ENCODE results near the gene HECW1.
"Not testable (repeated sequence)": the region's sequence is repeated elsewhere in the genome, so short reads cannot be mapped to it uniquely, and the experiment has no call there.

Gene HECW1

DNA sequence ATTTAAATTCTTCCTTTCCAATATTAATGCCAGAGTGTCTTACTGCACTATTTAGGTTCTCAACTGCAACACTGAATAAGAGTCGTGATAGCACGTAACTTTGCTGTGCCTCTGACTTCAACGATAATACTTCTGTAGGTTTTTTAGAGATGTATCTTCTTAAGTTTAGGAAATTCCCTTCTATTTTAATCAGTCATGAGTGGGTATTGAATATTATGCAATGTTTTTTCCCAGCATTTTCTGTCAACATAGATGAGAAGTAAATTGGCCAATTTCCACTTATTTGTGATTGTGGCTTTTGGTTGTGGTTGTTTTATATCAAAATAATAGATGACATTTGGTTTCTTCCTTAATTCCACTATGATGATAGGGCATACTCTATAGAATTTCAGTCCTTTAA lies 463.8 kb downstream of the HECW1 start:
- Histone ChIP-seq H3K9me3 (ENCODE audit: low read depth, low read length) (no peaks in the 10 kb centered on the region), H3K4me3 (no peak overlapping the region), H3K27ac (no peak overlapping the region), H3K9ac (ENCODE audit: insufficient read length) (no peak overlapping the region), H3K36me3 (ENCODE audit: insufficient read depth, low read length) (no peaks in the 10 kb centered on the region)
- no peak for DNase-seq (ENCODE audit: low read depth, low spot score)
- TF ChIP-seq FOXP2 (optimal IDR thresholded peaks at IDR 0.05; ENCODE audit: control extremely low read depth, extremely low read length, insufficient read depth) (no peak), POLR2AphosphoS5 (IDR thresholded peaks at IDR 0.05; ENCODE audit: borderline replicate concordance, low read depth, low read length) (no peak), EZH2 (IDR thresholded peaks at IDR 0.05) (no peak)

DNA sequence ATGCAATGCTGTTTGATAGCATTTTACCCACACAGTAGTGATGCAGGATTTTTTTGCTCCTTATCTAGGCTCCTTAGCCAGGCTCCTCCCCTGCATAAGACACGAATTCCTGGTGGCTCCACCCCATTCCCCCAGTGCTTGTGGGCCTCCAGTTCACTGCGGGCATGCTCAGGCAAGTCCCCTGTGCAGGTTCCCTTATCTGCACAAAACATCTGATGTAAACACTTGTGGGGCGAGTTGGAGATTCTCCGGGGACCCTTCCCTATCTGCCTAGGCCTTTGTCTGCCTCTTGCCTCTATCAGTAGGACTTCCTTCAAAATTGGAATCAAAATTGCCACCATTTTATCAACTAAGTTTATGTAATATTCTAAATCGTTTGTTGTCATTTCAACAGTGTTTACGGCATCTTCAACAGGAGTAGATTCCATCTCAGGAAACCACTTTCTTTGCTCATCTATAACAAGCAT lies 465.1 kb downstream of the HECW1 start:
- no peak overlapping the region for H3K4me3 ChIP-seq
- no peaks in the 10 kb centered on the region for H3K36me3 ChIP-seq (ENCODE audit: insufficient read depth, low read length)
- TF ChIP-seq FOXP2 (optimal IDR thresholded peaks at IDR 0.05; ENCODE audit: control extremely low read depth, extremely low read length, insufficient read depth) (no peak), EZH2 (IDR thresholded peaks at IDR 0.05) (no peak), POLR2AphosphoS5 (IDR thresholded peaks at IDR 0.05; ENCODE audit: borderline replicate concordance, low read depth, low read length) (no peak)
- no peak overlapping the region for H3K9ac ChIP-seq (ENCODE audit: insufficient read length)
- DNase-seq (ENCODE audit: low read depth, low spot score), result no peak
- no peaks in the 10 kb centered on the region for H3K9me3 ChIP-seq (ENCODE audit: low read depth, low read length)
- no peak overlapping the region for H3K27ac ChIP-seq

DNA sequence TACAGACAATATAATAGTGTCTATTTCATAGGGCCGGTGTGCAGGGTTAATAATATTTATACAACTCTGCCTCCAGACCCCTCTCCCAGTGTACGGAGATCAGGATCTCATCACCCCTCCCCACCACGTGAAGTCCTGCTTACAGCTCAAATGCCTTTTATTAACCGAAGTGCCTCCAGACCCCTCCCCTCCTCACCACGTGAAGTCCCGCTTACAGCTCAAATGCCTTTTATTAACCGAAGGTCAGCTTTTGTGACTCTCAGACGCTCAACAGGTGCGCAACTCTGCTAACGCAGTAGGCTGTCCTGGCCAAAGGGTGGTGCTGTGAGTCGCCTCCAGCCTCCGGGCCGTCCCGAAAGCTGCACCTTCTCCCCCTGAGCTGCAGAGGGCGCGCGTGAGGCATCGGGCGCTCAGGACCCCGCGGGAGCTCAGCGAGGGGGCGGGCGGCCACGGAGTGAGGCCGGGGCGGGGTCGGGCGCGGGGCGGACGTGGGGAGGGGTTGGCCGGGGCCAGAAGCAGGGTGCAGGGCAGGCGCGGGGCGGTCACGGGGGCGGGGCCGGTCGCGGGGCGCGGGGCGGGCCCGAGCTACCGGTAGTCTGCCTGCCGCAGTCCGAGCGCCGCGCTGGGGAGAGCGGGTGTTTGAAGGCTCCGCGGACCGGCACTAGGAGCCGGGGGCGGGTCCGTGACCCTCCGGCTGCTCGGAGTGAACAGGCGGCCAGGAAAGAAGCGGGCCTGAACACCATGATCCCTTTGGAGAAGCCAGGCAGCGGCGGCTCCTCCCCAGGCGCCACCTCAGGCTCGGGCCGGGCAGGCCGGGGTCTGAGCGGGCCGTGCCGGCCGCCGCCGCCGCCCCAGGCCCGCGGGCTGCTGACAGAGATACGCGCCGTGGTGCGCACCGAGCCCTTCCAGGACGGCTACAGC lies 470.3 kb downstream of the HECW1 start, which contains the start of gene STK17A:
Gene STK17A (plus strand): TSS at position 606 of the 921 bp plus-strand sequence. CDS start 136 bp downstream, at position 742.
- Histone ChIP-seq H3K4me3 (peak within 1 kb of the TSS; percentile 92), H3K9me3 (ENCODE audit: low read depth, low read length) (no peaks in the 10 kb centered on the region), H3K36me3 (ENCODE audit: insufficient read depth, low read length) (no peaks in the 10 kb centered on the region), H3K9ac (ENCODE audit: insufficient read length) (peak within 1 kb of the TSS; percentile 75), H3K27ac (no peak within 1 kb of the TSS)
- TF ChIP-seq POLR2AphosphoS5 (IDR thresholded peaks at IDR 0.05; ENCODE audit: borderline replicate concordance, low read depth, low read length), result peak; percentile 84; the same call in 1 of the 2 replicates
- TF ChIP-seq FOXP2 (optimal IDR thresholded peaks at IDR 0.05; ENCODE audit: control extremely low read depth, extremely low read length, insufficient read depth), result no peak
- DNase-seq (ENCODE audit: low read depth, low spot score), result no peak

DNA sequence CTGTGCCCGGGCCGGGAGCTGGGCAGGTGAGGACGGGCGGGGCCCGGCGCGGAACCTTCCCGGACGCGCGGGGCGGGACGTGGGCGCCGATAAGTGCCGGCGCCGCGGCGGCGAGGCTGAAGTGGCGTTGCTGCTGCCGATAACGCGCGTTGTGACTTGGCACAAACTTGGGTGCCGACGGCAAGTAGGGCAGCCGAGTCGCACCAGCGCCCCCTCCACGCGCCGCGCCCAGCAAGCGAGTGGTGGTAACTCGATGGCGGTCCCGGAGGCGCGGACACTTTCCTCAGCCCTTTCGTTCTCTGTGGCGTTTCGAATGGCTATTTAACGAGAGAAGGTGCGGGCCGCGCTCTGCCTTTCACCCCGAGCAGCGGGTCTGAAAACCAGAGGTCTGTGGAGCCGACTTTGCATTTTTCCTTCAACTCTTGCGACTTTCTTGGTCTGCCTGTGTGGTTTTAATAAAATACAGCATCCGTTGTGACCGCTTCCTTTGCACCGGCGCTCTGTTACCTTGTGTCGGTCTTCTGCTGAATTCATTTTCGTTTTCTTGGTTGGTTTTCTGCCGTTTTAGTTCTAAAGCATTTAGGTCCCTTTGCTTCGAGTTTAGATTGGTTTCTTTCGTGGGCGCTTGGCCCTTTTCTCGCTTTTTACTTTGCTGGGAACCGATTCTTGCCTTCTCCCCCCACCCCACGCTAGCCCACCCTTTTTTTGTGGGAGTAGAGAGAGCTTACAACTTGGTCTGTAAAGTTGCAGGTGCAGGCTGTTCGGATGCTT lies 471.2 kb downstream of the HECW1 start:
- TF ChIP-seq EZH2 (IDR thresholded peaks at IDR 0.05) (no peak), POLR2AphosphoS5 (IDR thresholded peaks at IDR 0.05; ENCODE audit: borderline replicate concordance, low read depth, low read length) (no peak), FOXP2 (optimal IDR thresholded peaks at IDR 0.05; ENCODE audit: control extremely low read depth, extremely low read length, insufficient read depth) (no peak)
- no peaks in the 10 kb centered on the region for H3K36me3 ChIP-seq (ENCODE audit: insufficient read depth, low read length)
- no peak for DNase-seq (ENCODE audit: low read depth, low spot score)
- peak overlapping the region; percentile 75 for H3K9ac ChIP-seq (ENCODE audit: insufficient read length)
- no peak overlapping the region for H3K27ac ChIP-seq
- no peaks in the 10 kb centered on the region for H3K9me3 ChIP-seq (ENCODE audit: low read depth, low read length)
- peak overlapping the region; percentile 92 for H3K4me3 ChIP-seq

DNA sequence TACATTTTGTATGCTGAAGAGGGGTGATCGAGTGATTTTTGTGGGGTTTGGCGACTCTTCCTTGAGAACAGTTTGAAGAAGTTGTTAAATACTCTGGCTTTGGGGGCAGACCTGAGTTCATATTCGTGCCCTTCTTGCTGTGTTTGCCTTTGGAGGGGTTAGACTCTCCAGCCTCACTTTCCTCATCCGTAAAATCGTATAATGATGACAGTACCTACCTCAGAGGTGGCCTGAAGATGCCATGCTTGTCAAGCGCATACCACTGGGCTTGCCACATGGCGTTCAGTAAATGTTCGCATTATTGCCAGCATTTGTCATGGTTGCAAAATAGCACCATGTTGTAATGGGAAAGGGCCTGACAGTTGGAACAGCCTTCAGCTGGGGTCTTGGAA lies 471.7 kb downstream of the HECW1 start:
- no peaks in the 10 kb centered on the region for H3K36me3 ChIP-seq (ENCODE audit: insufficient read depth, low read length)
- DNase-seq (ENCODE audit: low read depth, low spot score), result no peak
- peak overlapping the region; percentile 92 for H3K4me3 ChIP-seq
- no peak overlapping the region for H3K27ac ChIP-seq
- no peak for TF ChIP-seq POLR2AphosphoS5 (IDR thresholded peaks at IDR 0.05; ENCODE audit: borderline replicate concordance, low read depth, low read length)
- TF ChIP-seq EZH2 (IDR thresholded peaks at IDR 0.05), result no peak
- TF ChIP-seq FOXP2 (optimal IDR thresholded peaks at IDR 0.05; ENCODE audit: control extremely low read depth, extremely low read length, insufficient read depth), result no peak
- no peak overlapping the region for H3K9ac ChIP-seq (ENCODE audit: insufficient read length)
- H3K9me3 ChIP-seq (ENCODE audit: low read depth, low read length), result no peaks in the 10 kb centered on the region

DNA sequence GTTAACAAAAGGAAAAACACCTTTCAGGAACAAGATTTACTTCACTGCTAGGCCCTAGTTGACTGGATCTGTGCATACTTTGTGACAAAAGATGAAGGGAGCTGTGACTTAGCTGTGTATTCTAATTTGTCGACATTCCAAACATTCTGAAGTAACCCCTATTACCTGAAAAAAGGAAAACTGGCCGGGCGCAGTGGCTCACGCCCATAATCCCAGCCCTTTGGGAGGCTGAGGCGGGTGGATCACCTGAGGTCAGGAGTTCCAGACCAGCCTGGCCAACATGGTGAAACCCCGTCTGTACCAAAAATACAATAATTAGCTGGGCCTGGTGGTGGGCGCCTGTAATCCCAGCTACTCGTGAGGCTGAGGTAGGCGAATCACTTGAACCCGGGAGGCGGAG lies 472.3 kb downstream of the HECW1 start:
- not testable (repeated sequence) for H3K4me3 ChIP-seq; DNase-seq (ENCODE audit: low read depth, low spot score); H3K9ac ChIP-seq (ENCODE audit: insufficient read length); H3K36me3 ChIP-seq (ENCODE audit: insufficient read depth, low read length); H3K27ac ChIP-seq; H3K9me3 ChIP-seq (ENCODE audit: low read depth, low read length)

DNA sequence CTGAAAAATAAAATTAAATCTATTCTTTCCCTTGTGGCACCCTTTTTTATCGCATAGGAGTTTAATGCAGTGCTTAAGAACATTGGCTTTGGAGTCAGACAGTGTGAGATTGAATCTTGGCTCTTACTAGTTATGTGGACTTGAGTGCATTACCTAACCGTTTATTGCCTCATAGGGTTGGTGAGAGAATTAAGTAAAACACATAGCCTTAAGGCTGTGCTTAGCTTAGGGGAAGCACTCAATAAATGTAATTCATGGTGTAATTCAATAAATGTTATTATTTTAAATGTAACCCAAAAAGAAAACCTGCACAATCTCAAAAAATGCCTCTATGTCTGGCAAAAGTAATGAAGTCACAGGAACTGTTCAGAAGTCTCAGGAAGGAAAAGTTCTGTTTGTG lies 473.1 kb downstream of the HECW1 start:
- no peaks in the 10 kb centered on the region for H3K36me3 ChIP-seq (ENCODE audit: insufficient read depth, low read length)
- no peaks in the 10 kb centered on the region for H3K9me3 ChIP-seq (ENCODE audit: low read depth, low read length)
- TF ChIP-seq FOXP2 (optimal IDR thresholded peaks at IDR 0.05; ENCODE audit: control extremely low read depth, extremely low read length, insufficient read depth), result no peak
- TF ChIP-seq EZH2 (IDR thresholded peaks at IDR 0.05), result no peak
- no peak for TF ChIP-seq POLR2AphosphoS5 (IDR thresholded peaks at IDR 0.05; ENCODE audit: borderline replicate concordance, low read depth, low read length)
- no peak overlapping the region for H3K27ac ChIP-seq
- no peak overlapping the region for H3K4me3 ChIP-seq
- no peak overlapping the region for H3K9ac ChIP-seq (ENCODE audit: insufficient read length)
- DNase-seq (ENCODE audit: low read depth, low spot score), result no peak

DNA sequence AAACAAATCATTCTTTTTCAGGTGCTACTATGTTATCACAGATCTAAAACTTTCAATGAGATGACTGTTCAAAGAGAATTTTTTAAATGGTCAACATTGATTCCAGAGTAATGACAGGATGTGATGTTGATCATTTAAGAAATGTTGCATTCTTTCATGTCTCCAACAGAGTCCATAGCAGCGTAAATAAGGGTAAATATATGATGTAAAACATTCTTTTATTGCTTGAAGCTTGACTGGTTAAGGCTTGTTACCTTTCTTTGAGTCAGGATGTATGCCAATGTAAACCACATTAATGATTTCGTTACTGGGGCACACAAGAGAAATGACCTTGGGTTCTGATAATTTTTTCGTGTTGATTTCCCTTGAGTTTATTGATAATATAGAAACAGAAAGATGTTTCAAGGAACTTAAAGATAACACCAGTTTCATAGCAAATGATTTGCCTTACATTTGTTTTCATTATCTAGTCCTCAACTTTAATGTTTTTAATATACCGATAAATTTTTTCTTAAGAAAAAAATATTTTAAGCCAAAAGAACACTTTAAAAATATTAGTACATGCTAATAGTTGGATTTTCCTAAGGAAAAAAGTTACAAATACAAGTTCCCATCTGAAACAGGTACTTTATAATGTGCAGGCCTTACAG lies 473.9 kb downstream of the HECW1 start:
- Histone ChIP-seq H3K4me3 (no peak overlapping the region), H3K27ac (no peak overlapping the region), H3K9ac (ENCODE audit: insufficient read length) (no peak overlapping the region), H3K9me3 (ENCODE audit: low read depth, low read length) (no peaks in the 10 kb centered on the region), H3K36me3 (ENCODE audit: insufficient read depth, low read length) (no peaks in the 10 kb centered on the region)
- no peak for DNase-seq (ENCODE audit: low read depth, low spot score)
- TF ChIP-seq POLR2AphosphoS5 (IDR thresholded peaks at IDR 0.05; ENCODE audit: borderline replicate concordance, low read depth, low read length), result no peak
- TF ChIP-seq EZH2 (IDR thresholded peaks at IDR 0.05), result no peak
- no peak for TF ChIP-seq FOXP2 (optimal IDR thresholded peaks at IDR 0.05; ENCODE audit: control extremely low read depth, extremely low read length, insufficient read depth)

All from SK-N-MC (cell line).